ENCODE results near the gene NCKIPSD. TPM values are rescaled to one million over a fixed set of nuclear protein-coding genes. Genes with fewer than 3 reads are reported as not detected.

Gene NCKIPSD
- total RNA-seq, 5 donors from 2014 or later (not counting 1 experiment from before 2014, with no cell fraction given) = 17.4 to 23.4 (median 20.4) TPM

- DNase-seq = no peak
- POLR2A ChIA-PET = no interaction called here
- Mint-ChIP-seq H3K27me3 (no peaks in the 10 kb centered on the region), H3K4me1 (peaks cover 11 to 25% (median 20%) of the 10 kb centered on the region in 3 donors), H3K9me3 (no peaks in the 10 kb centered on the region), H3K4me3 (no peak overlapping the region), H3K36me3 (peaks cover 48% of the 10 kb centered on the region), H3K27ac (no peak overlapping the region)
- Histone ChIP-seq H3K27ac (ENCODE audit: low read length) (no peak overlapping the region), H3K4me1 (ENCODE audit: control insufficient read depth in 1 of 2, extremely low read depth in 1 of 2, insufficient read depth in 2 of 2, low read length in 2 of 2) (peaks cover 0 to 9% of the 10 kb centered on the region in 2 experiments), H3K27me3 (replicated peaks in 1 of 2; ENCODE audit: control insufficient read depth in 2 of 2, extremely low read depth in 1 of 2, insufficient read depth in 2 of 2, low read length in 1 of 2) (no peaks in the 10 kb centered on the region), H3K9me3 (no peaks in the 10 kb centered on the region), H3K4me3 (ENCODE audit: control insufficient read depth in 1 of 2, extremely low read depth in 1 of 2, low read length in 1 of 2) (no peak overlapping the region), H3K36me3 (ENCODE audit: control insufficient read depth in 2 of 2, extremely low read depth in 1 of 2, insufficient read depth in 1 of 2, low read length in 1 of 2) (peaks cover 7 to 42% of the 10 kb centered on the region in 2 donors)
- CTCF ChIA-PET = no interaction called here
- ATAC-seq (replicated peaks in 1 of 4) = no peak
- WGBS (ENCODE audit: insufficient coverage) = 97% methylated on average over 4 of the region's 4 CpGs
These were observed 7.7 kb downstream of the NCKIPSD start for GRCh38 chr3:48678056-48678455.

GRCh38 chr3:48674505-48674904 is 11.2 kb downstream of the NCKIPSD start:
- Mint-ChIP-seq H3K27ac (no peak overlapping the region), H3K27me3 (no peaks in the 10 kb centered on the region), H3K4me3 (no peak overlapping the region), H3K4me1 (peaks cover 3 to 6% (median 3%) of the 10 kb centered on the region in 3 donors), H3K9me3 (no peaks in the 10 kb centered on the region), H3K36me3 (peaks cover 23% of the 10 kb centered on the region)
- no peaks in the 10 kb centered on the region for H3K27me3 ChIP-seq (replicated peaks in 1 of 2; ENCODE audit: control insufficient read depth in 2 of 2, extremely low read depth in 1 of 2, insufficient read depth in 2 of 2, low read length in 1 of 2)
- POLR2A ChIA-PET = no interaction called here
- no peak for DNase-seq
- peaks cover 7 to 14% of the 10 kb centered on the region in 2 donors for H3K36me3 ChIP-seq (ENCODE audit: control insufficient read depth in 2 of 2, extremely low read depth in 1 of 2, insufficient read depth in 1 of 2, low read length in 1 of 2)
- 95% methylated on average over 8 of the region's 9 CpGs for WGBS (ENCODE audit: insufficient coverage)
- peaks cover 0 to 3% of the 10 kb centered on the region in 2 experiments for H3K4me1 ChIP-seq (ENCODE audit: control insufficient read depth in 1 of 2, extremely low read depth in 1 of 2, insufficient read depth in 2 of 2, low read length in 2 of 2)
- ATAC-seq (replicated peaks in 1 of 4) = no peak
- H3K4me3 ChIP-seq (ENCODE audit: control insufficient read depth in 1 of 2, extremely low read depth in 1 of 2, low read length in 1 of 2) = no peak overlapping the region
- CTCF ChIA-PET = no interaction called here
- no peak overlapping the region for H3K27ac ChIP-seq (ENCODE audit: low read length)
- no peaks in the 10 kb centered on the region for H3K9me3 ChIP-seq

- Mint-ChIP-seq H3K36me3 (peaks cover 11% of the 10 kb centered on the region), H3K4me3 (no peak overlapping the region), H3K4me1 (no peaks in the 10 kb centered on the region), H3K27ac (peak overlapping the region in 1 of 2 donors; percentile 44), H3K9me3 (no peaks in the 10 kb centered on the region), H3K27me3 (no peaks in the 10 kb centered on the region)
- Histone ChIP-seq H3K4me3 (ENCODE audit: control insufficient read depth in 1 of 2, extremely low read depth in 1 of 2, low read length in 1 of 2) (no peak overlapping the region), H3K36me3 (ENCODE audit: control insufficient read depth in 2 of 2, extremely low read depth in 1 of 2, insufficient read depth in 1 of 2, low read length in 1 of 2) (no peaks in the 10 kb centered on the region), H3K9me3 (no peaks in the 10 kb centered on the region), H3K27me3 (replicated peaks in 1 of 2; ENCODE audit: control insufficient read depth in 2 of 2, extremely low read depth in 1 of 2, insufficient read depth in 2 of 2, low read length in 1 of 2) (no peaks in the 10 kb centered on the region), H3K4me1 (ENCODE audit: control insufficient read depth in 1 of 2, extremely low read depth in 1 of 2, insufficient read depth in 2 of 2, low read length in 2 of 2) (no peaks in the 10 kb centered on the region), H3K27ac (ENCODE audit: low read length) (no peak overlapping the region)
- DNase-seq (no peak), ATAC-seq (replicated peaks in 1 of 4) (no peak)
- no CpG with 5 or more reads among the region's 1 CpG for WGBS (ENCODE audit: insufficient coverage)
- ChIA-PET POLR2A (interaction anchor here in 1 of 2 donors (0.6 kb wide), 1 partner anchor 51 kb away, joined by 4 read pairs; the partner anchor contains the start of gene TMEM89), CTCF (interaction anchor here in 1 of 2 donors (0.7 kb wide), 1 partner anchor 59 kb away, joined by 6 read pairs; no protein-coding TSS in a partner anchor)
These were observed 13.2 kb downstream of the NCKIPSD start for GRCh38 chr3:48672522-48672921.

- Mint-ChIP-seq H3K27me3 (peaks cover 9 to 21% of the 10 kb centered on the region in 2 donors), H3K4me1 (peaks cover 14 to 26% (median 18%) of the 10 kb centered on the region in 3 donors), H3K4me3 (peak overlapping the region in 1 of 3 donors; percentile 20), H3K9me3 (no peaks in the 10 kb centered on the region), H3K36me3 (no peaks in the 10 kb centered on the region), H3K27ac (no peak overlapping the region)
- ChIA-PET POLR2A (interaction anchor here in 1 of 2 donors (0.5 to 0.6 kb wide), 2 partner anchors 11 to 184 kb away, joined by 3 to 4 read pairs; no protein-coding TSS in a partner anchor), CTCF (interaction anchor here in 1 of 2 donors (0.7 kb wide), 1 partner anchor 49 kb away, joined by 6 read pairs; no protein-coding TSS in a partner anchor)
- DNase-seq = no peak
- no peak for ATAC-seq (replicated peaks in 1 of 4)
- Histone ChIP-seq H3K27ac (ENCODE audit: low read length) (no peak overlapping the region), H3K36me3 (ENCODE audit: control insufficient read depth in 2 of 2, extremely low read depth in 1 of 2, insufficient read depth in 1 of 2, low read length in 1 of 2) (no peaks in the 10 kb centered on the region), H3K4me1 (ENCODE audit: control insufficient read depth in 1 of 2, extremely low read depth in 1 of 2, insufficient read depth in 2 of 2, low read length in 2 of 2) (peaks cover 3 to 36% of the 10 kb centered on the region in 2 experiments), H3K4me3 (ENCODE audit: control insufficient read depth in 1 of 2, extremely low read depth in 1 of 2, low read length in 1 of 2) (no peak overlapping the region), H3K27me3 (replicated peaks in 1 of 2; ENCODE audit: control insufficient read depth in 2 of 2, extremely low read depth in 1 of 2, insufficient read depth in 2 of 2, low read length in 1 of 2) (peaks cover 0 to 47% of the 10 kb centered on the region in 2 experiments), H3K9me3 (no peaks in the 10 kb centered on the region)
- 83% methylated on average over 1 of the region's 4 CpGs for WGBS (ENCODE audit: insufficient coverage)
These were observed 20.8 kb downstream of the NCKIPSD start for GRCh38 chr3:48664929-48665328.

- no peak for ATAC-seq (replicated peaks in 1 of 4)
- WGBS (ENCODE audit: insufficient coverage) = 88% methylated on average over 6 of the region's 11 CpGs
- DNase-seq = no peak
- ChIA-PET POLR2A (interaction anchor here in 1 of 2 donors (0.5 kb wide), 1 partner anchor 11 kb away, joined by 3 read pairs; no protein-coding TSS in a partner anchor), CTCF (no interaction called here)
- Mint-ChIP-seq H3K4me3 (peak overlapping the region; percentile 68 to 78 (median 78)), H3K9me3 (no peaks in the 10 kb centered on the region), H3K4me1 (peaks cover 14 to 26% (median 18%) of the 10 kb centered on the region in 3 donors), H3K36me3 (no peaks in the 10 kb centered on the region), H3K27me3 (peaks cover 13 to 22% of the 10 kb centered on the region in 2 donors), H3K27ac (no peak overlapping the region)
- no peaks in the 10 kb centered on the region for H3K36me3 ChIP-seq (ENCODE audit: control insufficient read depth in 2 of 2, extremely low read depth in 1 of 2, insufficient read depth in 1 of 2, low read length in 1 of 2)
- no peaks in the 10 kb centered on the region for H3K9me3 ChIP-seq
- peak overlapping the region in 1 of 2 donors; percentile 77 for H3K4me3 ChIP-seq (ENCODE audit: control insufficient read depth in 1 of 2, extremely low read depth in 1 of 2, low read length in 1 of 2)
- H3K27me3 ChIP-seq (replicated peaks in 1 of 2; ENCODE audit: control insufficient read depth in 2 of 2, extremely low read depth in 1 of 2, insufficient read depth in 2 of 2, low read length in 1 of 2) = peaks cover 2 to 54% of the 10 kb centered on the region in 2 experiments
- peaks cover 3 to 36% of the 10 kb centered on the region in 2 experiments for H3K4me1 ChIP-seq (ENCODE audit: control insufficient read depth in 1 of 2, extremely low read depth in 1 of 2, insufficient read depth in 2 of 2, low read length in 2 of 2)
- H3K27ac ChIP-seq (ENCODE audit: low read length) = no peak overlapping the region
These were observed 21.4 kb downstream of the NCKIPSD start for GRCh38 chr3:48664313-48664644.

- peak overlapping the region; percentile 68 to 78 (median 78) for H3K4me3 Mint-ChIP-seq
- H3K4me1 ChIP-seq (ENCODE audit: control insufficient read depth in 1 of 2, extremely low read depth in 1 of 2, insufficient read depth in 2 of 2, low read length in 2 of 2) = peaks cover 3 to 36% of the 10 kb centered on the region in 2 experiments
- H3K9me3 ChIP-seq = no peaks in the 10 kb centered on the region
- peaks cover 19 to 25% of the 10 kb centered on the region in 2 donors for H3K27me3 Mint-ChIP-seq
- H3K27me3 ChIP-seq (replicated peaks in 1 of 2; ENCODE audit: control insufficient read depth in 2 of 2, extremely low read depth in 1 of 2, insufficient read depth in 2 of 2, low read length in 1 of 2) = peaks cover 2 to 58% of the 10 kb centered on the region in 2 experiments
- DNase-seq (peak; percentile 49 to 90 (median 77)), ATAC-seq (replicated peaks in 1 of 4) (peak; percentile 74 to 84 (median 80))
- POLR2A ChIA-PET = no interaction called here
- H3K27ac Mint-ChIP-seq = peak overlapping the region in 1 of 2 donors; percentile 27
- H3K36me3 Mint-ChIP-seq = no peaks in the 10 kb centered on the region
- no peaks in the 10 kb centered on the region for H3K9me3 Mint-ChIP-seq
- H3K36me3 ChIP-seq (ENCODE audit: control insufficient read depth in 2 of 2, extremely low read depth in 1 of 2, insufficient read depth in 1 of 2, low read length in 1 of 2) = no peaks in the 10 kb centered on the region
- H3K4me3 ChIP-seq (ENCODE audit: control insufficient read depth in 1 of 2, extremely low read depth in 1 of 2, low read length in 1 of 2) = peak overlapping the region; percentile 66 to 77
- 3% methylated on average over 53 of the region's 66 CpGs for WGBS (ENCODE audit: insufficient coverage)
- H3K4me1 Mint-ChIP-seq = peaks cover 14 to 26% (median 18%) of the 10 kb centered on the region in 3 donors
- CTCF ChIA-PET = no interaction called here
- H3K27ac ChIP-seq (ENCODE audit: low read length) = peak overlapping the region; percentile 44
These were observed 22.0 kb downstream of the NCKIPSD start for GRCh38 chr3:48663489-48664312.

Measured in T-cell (primary cell).